Measurements from ENCODE around the gene ACTL8. TPM values are rescaled to one million over a fixed set of nuclear protein-coding genes. Genes with fewer than 3 reads are reported as not detected.

The ACTL8 gene
- total RNA-seq, 1 experiment from 2014 or later = 0.69 TPM

DNA sequence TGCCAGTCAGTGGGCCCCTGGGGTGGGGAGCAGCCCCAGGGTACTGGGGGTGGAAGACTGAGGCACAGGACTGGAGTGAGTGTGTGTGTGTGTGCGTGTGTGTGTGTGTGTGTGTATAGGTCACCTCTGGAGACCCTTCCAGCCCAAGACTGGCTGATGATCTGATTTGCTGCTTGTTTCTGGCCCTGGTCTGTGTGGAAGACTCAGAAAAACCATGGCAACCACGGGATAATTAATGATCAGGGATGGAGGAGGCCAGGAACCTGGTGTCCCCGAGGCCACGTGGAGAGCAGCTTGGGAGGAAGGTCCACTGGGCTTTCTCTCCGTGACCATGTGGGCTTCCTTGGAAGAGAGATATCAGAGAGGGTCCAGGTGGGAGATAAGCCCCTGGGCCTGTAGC, 4.8 kb upstream of the ACTL8 start:
- Histone ChIP-seq H3K4me1 (ENCODE audit: control insufficient read depth in 1 of 2, insufficient read depth in 2 of 2, low read length in 2 of 2) (no peaks in the 10 kb centered on the region), H3K4me2 (ENCODE audit: low read length) (no peak overlapping the region), H3K27ac (ENCODE audit: low read depth, low read length) (no peak overlapping the region), H2AFZ (ENCODE audit: low read depth, low read length, poor library complexity, severe bottlenecking) (no peak overlapping the region), H3K4me3 (replicated peaks in 1 of 2; ENCODE audit: low read depth in 1 of 2, low read length in 2 of 2) (no peak overlapping the region), H3K36me3 (ENCODE audit: control insufficient read depth in 1 of 2, insufficient read depth in 2 of 2, low read length in 2 of 2) (no peaks in the 10 kb centered on the region), H3K9ac (ENCODE audit: low read length) (no peak overlapping the region), H3K27me3 (ENCODE audit: insufficient read depth, low read length) (no peaks in the 10 kb centered on the region), H3K9me2 (ENCODE audit: insufficient read depth) (no peaks in the 10 kb centered on the region), H3K9me3 (ENCODE audit: control insufficient read depth in 1 of 2, insufficient read depth in 1 of 2, low read depth in 1 of 2, low read length in 2 of 2) (peaks cover 10 to 15% of the 10 kb centered on the region in 2 experiments; a peak in 2 of 4 replicates), H4K20me1 (ENCODE audit: insufficient read depth) (no peaks in the 10 kb centered on the region), H3K79me2 (ENCODE audit: insufficient read depth, low read length) (no peaks in the 10 kb centered on the region)
- RAD21 ChIA-PET (ENCODE audit: low non-redundant PET in 1 of 2, low total read pairs in 2 of 2, uncharacterized antibody in 2 of 2, unreplicated experiment in 2 of 2) = no interaction called here
- ATAC-seq (no peak), DNase-seq (ENCODE audit: low read depth, low spot score) (no peak)
- POLR2A ChIA-PET = no interaction called here
- intact Hi-C loops (cut with micrococcal nuclease) = no loop called here
- TF ChIP-seq, protein P1, sequence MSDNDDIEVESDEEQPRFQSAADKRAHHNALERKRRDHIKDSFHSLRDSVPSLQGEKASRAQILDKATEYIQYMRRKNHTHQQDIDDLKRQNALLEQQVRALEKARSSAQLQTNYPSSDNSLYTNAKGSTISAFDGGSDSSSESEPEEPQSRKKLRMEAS (IDR thresholded peaks at IDR 0.05) = no peak
- TF ChIP-seq, protein P2, sequence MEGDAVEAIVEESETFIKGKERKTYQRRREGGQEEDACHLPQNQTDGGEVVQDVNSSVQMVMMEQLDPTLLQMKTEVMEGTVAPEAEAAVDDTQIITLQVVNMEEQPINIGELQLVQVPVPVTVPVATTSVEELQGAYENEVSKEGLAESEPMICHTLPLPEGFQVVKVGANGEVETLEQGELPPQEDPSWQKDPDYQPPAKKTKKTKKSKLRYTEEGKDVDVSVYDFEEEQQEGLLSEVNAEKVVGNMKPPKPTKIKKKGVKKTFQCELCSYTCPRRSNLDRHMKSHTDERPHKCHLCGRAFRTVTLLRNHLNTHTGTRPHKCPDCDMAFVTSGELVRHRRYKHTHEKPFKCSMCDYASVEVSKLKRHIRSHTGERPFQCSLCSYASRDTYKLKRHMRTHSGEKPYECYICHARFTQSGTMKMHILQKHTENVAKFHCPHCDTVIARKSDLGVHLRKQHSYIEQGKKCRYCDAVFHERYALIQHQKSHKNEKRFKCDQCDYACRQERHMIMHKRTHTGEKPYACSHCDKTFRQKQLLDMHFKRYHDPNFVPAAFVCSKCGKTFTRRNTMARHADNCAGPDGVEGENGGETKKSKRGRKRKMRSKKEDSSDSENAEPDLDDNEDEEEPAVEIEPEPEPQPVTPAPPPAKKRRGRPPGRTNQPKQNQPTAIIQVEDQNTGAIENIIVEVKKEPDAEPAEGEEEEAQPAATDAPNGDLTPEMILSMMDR (IDR thresholded peaks at IDR 0.05 in 2 of 3, conservative IDR thresholded peaks at IDR 0.05 in 1 of 3; ENCODE audit: borderline replicate concordance in 1 of 3, insufficient read depth in 1 of 3, low read depth in 2 of 3, low read length in 2 of 3) = no peak
- TF ChIP-seq, protein P3, sequence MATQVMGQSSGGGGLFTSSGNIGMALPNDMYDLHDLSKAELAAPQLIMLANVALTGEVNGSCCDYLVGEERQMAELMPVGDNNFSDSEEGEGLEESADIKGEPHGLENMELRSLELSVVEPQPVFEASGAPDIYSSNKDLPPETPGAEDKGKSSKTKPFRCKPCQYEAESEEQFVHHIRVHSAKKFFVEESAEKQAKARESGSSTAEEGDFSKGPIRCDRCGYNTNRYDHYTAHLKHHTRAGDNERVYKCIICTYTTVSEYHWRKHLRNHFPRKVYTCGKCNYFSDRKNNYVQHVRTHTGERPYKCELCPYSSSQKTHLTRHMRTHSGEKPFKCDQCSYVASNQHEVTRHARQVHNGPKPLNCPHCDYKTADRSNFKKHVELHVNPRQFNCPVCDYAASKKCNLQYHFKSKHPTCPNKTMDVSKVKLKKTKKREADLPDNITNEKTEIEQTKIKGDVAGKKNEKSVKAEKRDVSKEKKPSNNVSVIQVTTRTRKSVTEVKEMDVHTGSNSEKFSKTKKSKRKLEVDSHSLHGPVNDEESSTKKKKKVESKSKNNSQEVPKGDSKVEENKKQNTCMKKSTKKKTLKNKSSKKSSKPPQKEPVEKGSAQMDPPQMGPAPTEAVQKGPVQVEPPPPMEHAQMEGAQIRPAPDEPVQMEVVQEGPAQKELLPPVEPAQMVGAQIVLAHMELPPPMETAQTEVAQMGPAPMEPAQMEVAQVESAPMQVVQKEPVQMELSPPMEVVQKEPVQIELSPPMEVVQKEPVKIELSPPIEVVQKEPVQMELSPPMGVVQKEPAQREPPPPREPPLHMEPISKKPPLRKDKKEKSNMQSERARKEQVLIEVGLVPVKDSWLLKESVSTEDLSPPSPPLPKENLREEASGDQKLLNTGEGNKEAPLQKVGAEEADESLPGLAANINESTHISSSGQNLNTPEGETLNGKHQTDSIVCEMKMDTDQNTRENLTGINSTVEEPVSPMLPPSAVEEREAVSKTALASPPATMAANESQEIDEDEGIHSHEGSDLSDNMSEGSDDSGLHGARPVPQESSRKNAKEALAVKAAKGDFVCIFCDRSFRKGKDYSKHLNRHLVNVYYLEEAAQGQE (IDR thresholded peaks at IDR 0.05; ENCODE audit: low read depth) = no peak
- CTCF ChIA-PET = no interaction called here
- no TSS peak for BruUV-seq (replicated peaks)
